H1 (cell line): ENCODE data around the gene SLC35A2. TPM values are rescaled to one million over a fixed set of nuclear protein-coding genes. Genes with fewer than 3 reads are reported as not detected.

Source experiments
- POLR2AphosphoS5 ChIP-seq: IDR thresholded peaks from 2 replicates; pipeline ENCODE4 v1.6.1; 2011; ENCODE audit warnings: low read depth, low read length
- SIN3A ChIP-seq, 2 experiments: IDR thresholded peaks in 1 of 2; conservative IDR thresholded peaks in 1 of 2; 2 replicates each; pipeline ENCODE4 v1.6.1; 2011 to 2012; ENCODE audit warnings: low read length in 2 of 2, improper control_type of control experiment in 1 of 2, low read depth in 1 of 2, mild to moderate bottlenecking in 1 of 2
- polyA plus RNA-seq, 7 experiments: library from polyadenylated mRNA; depleted of rRNA in 3 of 7; stranded (reverse) in 5 of 7; unstranded in 2 of 7; fragments of >200 nt in 5 of 7; fragments of 200-250 nt in 2 of 7; gene quantifications; 1 replicate in 5 of 7; 2 replicates in 1 of 7; 4 replicates in 1 of 7; pipeline versions ENCODE4 v1.2.1 to v1.2.3, GENCODE V29; 2011 to 2013; ENCODE audit warnings: missing spikeins in 2 of 7, mixed read lengths in 2 of 7
- total RNA-seq: library from RNA; stranded (reverse); fragmentation: NEBNext Ultra II Directional; extraction: Animal tissue kit (Norgen Biotek cat#: 25700); gene quantifications from 2 replicates; pipeline ENCODE4 v1.2.1, GENCODE V29; 2021
- TF ChIP-seq, protein P1 (sequence below): fragments of 300-600 bp; sonication (generic); IDR thresholded peaks from 2 replicates; pipeline ENCODE4 v1.7.1; 2012; ENCODE audit warnings: low read length, moderate library complexity, mild to moderate bottlenecking, inconsistent platforms; ENCODE audit not compliant: insufficient replicate concordance

SLC35A2 gene
- total and polyA plus RNA-seq, 2 of the 8 experiments (the other 6 are each of a cell fraction or from before 2014, with no cell fraction given): 21.4 to 48.3 TPM

GRCh38 chrX:48890296-48890925, 21.0 kb downstream of the SLC35A2 start (continued):
- TF ChIP-seq, protein P1, sequence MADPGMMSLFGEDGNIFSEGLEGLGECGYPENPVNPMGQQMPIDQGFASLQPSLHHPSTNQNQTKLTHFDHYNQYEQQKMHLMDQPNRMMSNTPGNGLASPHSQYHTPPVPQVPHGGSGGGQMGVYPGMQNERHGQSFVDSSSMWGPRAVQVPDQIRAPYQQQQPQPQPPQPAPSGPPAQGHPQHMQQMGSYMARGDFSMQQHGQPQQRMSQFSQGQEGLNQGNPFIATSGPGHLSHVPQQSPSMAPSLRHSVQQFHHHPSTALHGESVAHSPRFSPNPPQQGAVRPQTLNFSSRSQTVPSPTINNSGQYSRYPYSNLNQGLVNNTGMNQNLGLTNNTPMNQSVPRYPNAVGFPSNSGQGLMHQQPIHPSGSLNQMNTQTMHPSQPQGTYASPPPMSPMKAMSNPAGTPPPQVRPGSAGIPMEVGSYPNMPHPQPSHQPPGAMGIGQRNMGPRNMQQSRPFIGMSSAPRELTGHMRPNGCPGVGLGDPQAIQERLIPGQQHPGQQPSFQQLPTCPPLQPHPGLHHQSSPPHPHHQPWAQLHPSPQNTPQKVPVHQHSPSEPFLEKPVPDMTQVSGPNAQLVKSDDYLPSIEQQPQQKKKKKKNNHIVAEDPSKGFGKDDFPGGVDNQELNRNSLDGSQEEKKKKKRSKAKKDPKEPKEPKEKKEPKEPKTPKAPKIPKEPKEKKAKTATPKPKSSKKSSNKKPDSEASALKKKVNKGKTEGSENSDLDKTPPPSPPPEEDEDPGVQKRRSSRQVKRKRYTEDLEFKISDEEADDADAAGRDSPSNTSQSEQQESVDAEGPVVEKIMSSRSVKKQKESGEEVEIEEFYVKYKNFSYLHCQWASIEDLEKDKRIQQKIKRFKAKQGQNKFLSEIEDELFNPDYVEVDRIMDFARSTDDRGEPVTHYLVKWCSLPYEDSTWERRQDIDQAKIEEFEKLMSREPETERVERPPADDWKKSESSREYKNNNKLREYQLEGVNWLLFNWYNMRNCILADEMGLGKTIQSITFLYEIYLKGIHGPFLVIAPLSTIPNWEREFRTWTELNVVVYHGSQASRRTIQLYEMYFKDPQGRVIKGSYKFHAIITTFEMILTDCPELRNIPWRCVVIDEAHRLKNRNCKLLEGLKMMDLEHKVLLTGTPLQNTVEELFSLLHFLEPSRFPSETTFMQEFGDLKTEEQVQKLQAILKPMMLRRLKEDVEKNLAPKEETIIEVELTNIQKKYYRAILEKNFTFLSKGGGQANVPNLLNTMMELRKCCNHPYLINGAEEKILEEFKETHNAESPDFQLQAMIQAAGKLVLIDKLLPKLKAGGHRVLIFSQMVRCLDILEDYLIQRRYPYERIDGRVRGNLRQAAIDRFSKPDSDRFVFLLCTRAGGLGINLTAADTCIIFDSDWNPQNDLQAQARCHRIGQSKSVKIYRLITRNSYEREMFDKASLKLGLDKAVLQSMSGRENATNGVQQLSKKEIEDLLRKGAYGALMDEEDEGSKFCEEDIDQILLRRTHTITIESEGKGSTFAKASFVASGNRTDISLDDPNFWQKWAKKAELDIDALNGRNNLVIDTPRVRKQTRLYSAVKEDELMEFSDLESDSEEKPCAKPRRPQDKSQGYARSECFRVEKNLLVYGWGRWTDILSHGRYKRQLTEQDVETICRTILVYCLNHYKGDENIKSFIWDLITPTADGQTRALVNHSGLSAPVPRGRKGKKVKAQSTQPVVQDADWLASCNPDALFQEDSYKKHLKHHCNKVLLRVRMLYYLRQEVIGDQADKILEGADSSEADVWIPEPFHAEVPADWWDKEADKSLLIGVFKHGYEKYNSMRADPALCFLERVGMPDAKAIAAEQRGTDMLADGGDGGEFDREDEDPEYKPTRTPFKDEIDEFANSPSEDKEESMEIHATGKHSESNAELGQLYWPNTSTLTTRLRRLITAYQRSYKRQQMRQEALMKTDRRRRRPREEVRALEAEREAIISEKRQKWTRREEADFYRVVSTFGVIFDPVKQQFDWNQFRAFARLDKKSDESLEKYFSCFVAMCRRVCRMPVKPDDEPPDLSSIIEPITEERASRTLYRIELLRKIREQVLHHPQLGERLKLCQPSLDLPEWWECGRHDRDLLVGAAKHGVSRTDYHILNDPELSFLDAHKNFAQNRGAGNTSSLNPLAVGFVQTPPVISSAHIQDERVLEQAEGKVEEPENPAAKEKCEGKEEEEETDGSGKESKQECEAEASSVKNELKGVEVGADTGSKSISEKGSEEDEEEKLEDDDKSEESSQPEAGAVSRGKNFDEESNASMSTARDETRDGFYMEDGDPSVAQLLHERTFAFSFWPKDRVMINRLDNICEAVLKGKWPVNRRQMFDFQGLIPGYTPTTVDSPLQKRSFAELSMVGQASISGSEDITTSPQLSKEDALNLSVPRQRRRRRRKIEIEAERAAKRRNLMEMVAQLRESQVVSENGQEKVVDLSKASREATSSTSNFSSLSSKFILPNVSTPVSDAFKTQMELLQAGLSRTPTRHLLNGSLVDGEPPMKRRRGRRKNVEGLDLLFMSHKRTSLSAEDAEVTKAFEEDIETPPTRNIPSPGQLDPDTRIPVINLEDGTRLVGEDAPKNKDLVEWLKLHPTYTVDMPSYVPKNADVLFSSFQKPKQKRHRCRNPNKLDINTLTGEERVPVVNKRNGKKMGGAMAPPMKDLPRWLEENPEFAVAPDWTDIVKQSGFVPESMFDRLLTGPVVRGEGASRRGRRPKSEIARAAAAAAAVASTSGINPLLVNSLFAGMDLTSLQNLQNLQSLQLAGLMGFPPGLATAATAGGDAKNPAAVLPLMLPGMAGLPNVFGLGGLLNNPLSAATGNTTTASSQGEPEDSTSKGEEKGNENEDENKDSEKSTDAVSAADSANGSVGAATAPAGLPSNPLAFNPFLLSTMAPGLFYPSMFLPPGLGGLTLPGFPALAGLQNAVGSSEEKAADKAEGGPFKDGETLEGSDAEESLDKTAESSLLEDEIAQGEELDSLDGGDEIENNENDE: no peak
- TF ChIP-seq SIN3A (conservative IDR thresholded peaks at IDR 0.05 in 1 of 2, IDR thresholded peaks at IDR 0.05 in 1 of 2; ENCODE audit: low read depth in 1 of 2, low read length in 2 of 2) (no peak), POLR2AphosphoS5 (no peak)
